GM12878 (cell line): ENCODE results near the gene RALGDS. TPM values are rescaled to one million over a fixed set of nuclear protein-coding genes. Genes with fewer than 3 reads are reported as not detected.

ENCODE experiments used
- ATAC-seq: fragments of 200-7000 bp; cut with Tn5 transposase; 3 replicates; pipeline ENCODE4 v1.9.1; 2020; ENCODE audit warnings: mild to moderate bottlenecking, moderate library complexity
- BruUV-seq: library from RNA; stranded (reverse); fragments of 400-500 nt; replicated peaks from 2 replicates; lab custom pipeline; 2021; lab: Mats Ljungman, UMichigan
- CTCF ChIA-PET: fragments of 300-600 bp; sonication (Branson Sonifier 250); formaldehyde crosslinking; extraction: SDS; loops from one replicate; lab custom pipeline; 2021; ENCODE audit warnings: inconsistent platforms; lab: Yijun Ruan, JAX
- POLR2A ChIA-PET: fragments of 350-600 bp; formaldehyde crosslinking; extraction: SDS; loops from one replicate; lab custom pipeline; 2021; ENCODE audit warnings: inconsistent platforms; lab: Charles Lee
- RAD21 ChIA-PET: fragments of 300-600 bp; sonication (Branson Sonifier 250); formaldehyde crosslinking; loops from one replicate; lab custom pipeline; 2023; ENCODE audit warnings: antibody characterized with exemption; ENCODE audit not compliant: unreplicated experiment; lab: Charles Lee
- SMC1A ChIA-PET: fragments of 300-600 bp; sonication (Branson Sonifier 250); formaldehyde crosslinking; loops from one replicate; lab custom pipeline; 2023; ENCODE audit not compliant: unreplicated experiment, uncharacterized antibody; lab: Charles Lee
- DNase-seq: peaks from one replicate; pipeline ENCODE4 v3.0.0-alpha.2; 2011; ENCODE audit warnings: low read depth, low spot score
- FAIRE-seq: peaks from 3 replicates; lab custom pipeline; 2011; peaks lifted over from hg19 to GRCh38; lab: Jason Lieb, UNC
- H2AFZ ChIP-seq: 2 replicates; pipeline ENCODE4 v1.6.0; 2011; ENCODE audit warnings: low read depth, low read length, control low read depth; ENCODE audit not compliant: control insufficient read depth
- H3K27ac ChIP-seq: 2 replicates; pipeline ENCODE4 v1.5.1; 2011; ENCODE audit warnings: control low read depth; ENCODE audit not compliant: control insufficient read depth, insufficient read depth
- H3K27me3 ChIP-seq, 2 experiments: replicated peaks in 1 of 2; 2 replicates each; pipeline versions ENCODE4 v1.6.0 to v1.6.1; 2011; ENCODE audit warnings: low read length in 1 of 2; ENCODE audit not compliant: control insufficient read depth in 2 of 2, insufficient read depth in 2 of 2
- H3K36me3 ChIP-seq, 2 experiments: 2 replicates each; pipeline ENCODE4 v1.5.1; 2011; ENCODE audit warnings: low read length in 1 of 2; ENCODE audit not compliant: control insufficient read depth in 2 of 2, insufficient read depth in 2 of 2
- H3K4me1 ChIP-seq: 2 replicates; pipeline ENCODE4 v1.6.1; 2011; ENCODE audit warnings: mild to moderate bottlenecking, low read length, moderate library complexity, mixed read lengths; ENCODE audit not compliant: control insufficient read depth, insufficient read depth
- H3K4me2 ChIP-seq: 2 replicates; pipeline ENCODE4 v1.6.0; 2011; ENCODE audit warnings: control low read depth; ENCODE audit not compliant: control insufficient read depth, insufficient read depth
- H3K4me3 ChIP-seq: fragments of 200-600 bp; sonication (generic); 2 replicates; pipeline ENCODE4 v1.5.1; 2016
- H3K79me2 ChIP-seq: 2 replicates; pipeline ENCODE4 v1.6.0; 2011; ENCODE audit warnings: low read length; ENCODE audit not compliant: control insufficient read depth, insufficient read depth
- H3K9ac ChIP-seq: 2 replicates; pipeline ENCODE4 v1.8.0; 2011; ENCODE audit warnings: low read length, control low read depth, mixed read lengths; ENCODE audit not compliant: control insufficient read depth, insufficient read depth
- H3K9me3 ChIP-seq: replicated peaks from 3 replicates; pipeline ENCODE4 v1.5.1; 2011; ENCODE audit warnings: mild to moderate bottlenecking, low read length; ENCODE audit not compliant: control insufficient read depth, insufficient read depth
- H4K20me1 ChIP-seq: 2 replicates; pipeline ENCODE4 v1.6.0; 2011; ENCODE audit not compliant: control insufficient read depth, insufficient read depth
- ASH2L ChIP-seq: fragments of 300-600, 200-600 bp; sonication (generic); IDR thresholded peaks from 2 replicates; pipeline ENCODE4 v1.6.1; 2017; ENCODE audit warnings: low read depth, mild to moderate bottlenecking, borderline replicate concordance
- CBFB ChIP-seq: IDR thresholded peaks from 2 replicates; pipeline ENCODE4 v1.6.1; 2016; ENCODE audit warnings: antibody characterized with exemption, low read depth
- CHD2 ChIP-seq: IDR thresholded peaks from 2 replicates; pipeline ENCODE4 v1.6.1; 2011; ENCODE audit warnings: low read depth, low read length, improper control_type of control experiment, borderline replicate concordance
- CREB1 ChIP-seq: IDR thresholded peaks from 2 replicates; pipeline ENCODE4 v1.6.1; 2012; ENCODE audit warnings: low read depth, mild to moderate bottlenecking, inconsistent platforms
- FOS ChIP-seq: IDR thresholded peaks from 3 replicates; pipeline ENCODE4 v1.6.1; 2011; ENCODE audit warnings: borderline replicate concordance; ENCODE audit not compliant: insufficient read length; ENCODE audit errors: extremely low read depth
- IKZF1 ChIP-seq: fragments of 450-650 bp; conservative IDR thresholded peaks from 2 replicates; pipeline ENCODE4 v1.6.1; 2017; ENCODE audit warnings: antibody characterized with exemption, mild to moderate bottlenecking
- MTA2 ChIP-seq: fragments of 450-650 bp; IDR thresholded peaks from 2 replicates; pipeline ENCODE4 v1.6.1; 2016; ENCODE audit warnings: low read depth, mild to moderate bottlenecking, moderate library complexity
- NFXL1 ChIP-seq: fragments of 450-650 bp; IDR thresholded peaks from 2 replicates; pipeline ENCODE4 v1.6.1; 2017; ENCODE audit warnings: antibody characterized with exemption, mild to moderate bottlenecking, borderline replicate concordance
- PAX8 ChIP-seq: fragments of 450-650 bp; IDR thresholded peaks from 2 replicates; pipeline ENCODE4 v1.6.1; 2017; ENCODE audit warnings: mild to moderate bottlenecking, moderate library complexity
- POLR2A ChIP-seq: IDR thresholded peaks from 2 replicates; pipeline ENCODE4 v1.6.1; 2011; ENCODE audit warnings: low read depth, mild to moderate bottlenecking, low read length
- POLR2AphosphoS5 ChIP-seq: IDR thresholded peaks from 2 replicates; pipeline ENCODE4 v1.6.1; 2011; ENCODE audit warnings: mild to moderate bottlenecking, low read length, inconsistent platforms
- RB1 ChIP-seq: fragments of 450-650 bp; formaldehyde crosslinking; IDR thresholded peaks from 2 replicates; pipeline ENCODE4 v1.6.1; 2017; ENCODE audit warnings: mild to moderate bottlenecking, borderline replicate concordance
- RBBP5 ChIP-seq: fragments of 200-600 bp; sonication (generic); conservative IDR thresholded peaks from 2 replicates; pipeline ENCODE4 v1.6.1; 2016
- SMAD5 ChIP-seq: IDR thresholded peaks from 2 replicates; pipeline ENCODE4 v1.6.1; 2016; ENCODE audit warnings: antibody characterized with exemption, low read depth
- TCF3 ChIP-seq: IDR thresholded peaks from 2 replicates; pipeline ENCODE4 v1.6.1; 2012; ENCODE audit warnings: low read depth, mild to moderate bottlenecking, low read length, borderline replicate concordance; ENCODE audit not compliant: insufficient read depth
- YY1 ChIP-seq: IDR thresholded peaks from 2 replicates; pipeline ENCODE4 v1.6.1; 2011; ENCODE audit warnings: low read depth, mild to moderate bottlenecking, low read length
- ZNF217 ChIP-seq: fragments of 450-650 bp; IDR thresholded peaks from 2 replicates; pipeline ENCODE4 v1.6.1; 2017; ENCODE audit warnings: antibody characterized with exemption, mild to moderate bottlenecking
- WGBS: methylation state at CpG from one replicate; pipeline ENCODE4 v1.1.6; 2016; ENCODE audit warnings: low lambda C conversion rate; ENCODE audit not compliant: insufficient replicate concordance, insufficient coverage; ENCODE audit errors: missing lambda C conversion rate; 5-methylcytosine and 5-hydroxymethylcytosine counted together
- in situ Hi-C: fragments of 300-500 bp; cut with MboI; formaldehyde crosslinking; loops from 9 replicates; pipeline ENCODE4 v1.14.3; 2018; ENCODE audit warnings: mixed read lengths
- intact Hi-C: fragments of 100-400 bp; cut with micrococcal nuclease; formaldehyde crosslinking; loops from one replicate; pipeline ENCODE4 v1.14.2; 2022; ENCODE audit not compliant: unreplicated experiment
- polyA plus RNA-seq, 11 experiments: library from polyadenylated mRNA; depleted of rRNA in 4 of 11; unstranded in 6 of 11; stranded (reverse) in 5 of 11; fragments of >200 nt; fragmentation: Nextera tagmentation in 4 of 11; fragmentation: Illumina TruSeq in 1 of 11; extraction: Ambion mirVana in 4 of 11; extraction: Trizol in 1 of 11; gene quantifications; 1 replicate in 1 of 11; 2 replicates in 10 of 11; pipeline versions ENCODE4 v1.2.1 to v1.2.3, GENCODE V29; 2011 to 2016; ENCODE audit warnings: inconsistent platforms in 2 of 11, missing spikeins in 2 of 11, low read depth in 1 of 11
- total RNA-seq, 4 experiments: library from RNA; depleted of rRNA in 3 of 4; stranded (reverse); fragments of >200 nt in 3 of 4; fragmentation: Illumina TruSeq in 1 of 4; extraction: Trizol in 1 of 4; gene quantifications; 2 replicates each; pipeline versions ENCODE4 v1.2.1 to v1.2.3, GENCODE V29; 2013 to 2021
- TF ChIP-seq, protein P1 (sequence below): fragments of 450-650 bp; IDR thresholded peaks from 2 replicates; pipeline ENCODE4 v1.6.1; 2016; ENCODE audit warnings: mild to moderate bottlenecking

Gene RALGDS
- total and polyA plus RNA-seq, 10 of the 15 experiments (the other 5 are each of a cell fraction or from before 2014, with no cell fraction given): 1.3 to 48.6 (median 21.2) TPM

- ChIA-PET SMC1A (interaction anchor here (1.5 to 1.6 kb wide), 2 partner anchors 11 to 40 kb away, joined by 3 to 5 read pairs; no protein-coding TSS in a partner anchor), POLR2A (no interaction called here), RAD21 (no interaction called here), CTCF (interaction anchor here (0.8 to 22.5 kb wide), 5 partner anchors 8 to 79 kb away, joined by 3 to 401 read pairs (median 4); no protein-coding TSS in a partner anchor)
- no TSS peak for BruUV-seq
- no peaks in the 10 kb centered on the region for H3K27me3 ChIP-seq
- DNase-seq (no peak), ATAC-seq (no peak), FAIRE-seq (no peak)
- no peak overlapping the region for H3K9ac ChIP-seq
- H3K79me2 ChIP-seq: peaks cover 1% of the 10 kb centered on the region; the same call in 1 of the 2 replicates
- no peak overlapping the region for H3K4me3 ChIP-seq
- no peak overlapping the region for H2AFZ ChIP-seq
- TF ChIP-seq RBBP5 (no peak), ASH2L (no peak), CHD2 (no peak), YY1 (no peak), PAX8 (no peak), ZNF217 (no peak), TCF3 (no peak), POLR2A (no peak), MTA2 (no peak), NFXL1 (no peak), POLR2AphosphoS5 (no peak), RB1 (no peak), SMAD5 (no peak), IKZF1 (no peak), CREB1 (no peak), CBFB (no peak), FOS (no peak)
- TF ChIP-seq, protein P1, sequence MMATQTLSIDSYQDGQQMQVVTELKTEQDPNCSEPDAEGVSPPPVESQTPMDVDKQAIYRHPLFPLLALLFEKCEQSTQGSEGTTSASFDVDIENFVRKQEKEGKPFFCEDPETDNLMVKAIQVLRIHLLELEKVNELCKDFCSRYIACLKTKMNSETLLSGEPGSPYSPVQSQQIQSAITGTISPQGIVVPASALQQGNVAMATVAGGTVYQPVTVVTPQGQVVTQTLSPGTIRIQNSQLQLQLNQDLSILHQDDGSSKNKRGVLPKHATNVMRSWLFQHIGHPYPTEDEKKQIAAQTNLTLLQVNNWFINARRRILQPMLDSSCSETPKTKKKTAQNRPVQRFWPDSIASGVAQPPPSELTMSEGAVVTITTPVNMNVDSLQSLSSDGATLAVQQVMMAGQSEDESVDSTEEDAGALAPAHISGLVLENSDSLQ: no peak
- intact Hi-C loops (no loop called here), in situ Hi-C loops (loop anchor here (5.0 kb wide), 1 partner anchor 40 kb away; no protein-coding TSS in a partner anchor)
- peaks cover 29 to 38% of the 10 kb centered on the region in 2 experiments for H3K36me3 ChIP-seq
- no peaks in the 10 kb centered on the region for H3K9me3 ChIP-seq
- H3K4me1 ChIP-seq: peaks cover under 1% of the 10 kb centered on the region; the same call in 1 of the 2 replicates
- H3K4me2 ChIP-seq: no peak overlapping the region
- H3K27ac ChIP-seq: no peak overlapping the region
- WGBS: 93% methylated on average over 10 of the region's 13 CpGs
- H4K20me1 ChIP-seq: no peaks in the 10 kb centered on the region
These were observed 13.8 kb downstream of the RALGDS start for GRCh38 chr9:133107245-133107722.
